Endometrial microvascular endothelial cells (primary cell): Measurements from ENCODE around the gene ASAP2. TPM values are rescaled to one million over a fixed set of nuclear protein-coding genes. Genes with fewer than 3 reads are reported as not detected.

Experiments
- in situ Hi-C: cut with HindIII; loops from 2 replicates; pipeline ENCODE4 v1.10.0; 2017; ENCODE audit warnings: low sequenced_read_pairs, low pct_unique_long_range_greater_than_20kb; ENCODE audit errors: inconsistent ontology term
- total RNA-seq: library from RNA; depleted of rRNA; stranded (reverse); fragments of >200 nt; gene quantifications from one replicate; pipeline ENCODE4 v1.2.3, GENCODE V29; 2015; ENCODE audit errors: inconsistent ontology term

The ASAP2 gene
- total RNA-seq, 1 donor from 2014 or later = 26.4 TPM

DNA sequence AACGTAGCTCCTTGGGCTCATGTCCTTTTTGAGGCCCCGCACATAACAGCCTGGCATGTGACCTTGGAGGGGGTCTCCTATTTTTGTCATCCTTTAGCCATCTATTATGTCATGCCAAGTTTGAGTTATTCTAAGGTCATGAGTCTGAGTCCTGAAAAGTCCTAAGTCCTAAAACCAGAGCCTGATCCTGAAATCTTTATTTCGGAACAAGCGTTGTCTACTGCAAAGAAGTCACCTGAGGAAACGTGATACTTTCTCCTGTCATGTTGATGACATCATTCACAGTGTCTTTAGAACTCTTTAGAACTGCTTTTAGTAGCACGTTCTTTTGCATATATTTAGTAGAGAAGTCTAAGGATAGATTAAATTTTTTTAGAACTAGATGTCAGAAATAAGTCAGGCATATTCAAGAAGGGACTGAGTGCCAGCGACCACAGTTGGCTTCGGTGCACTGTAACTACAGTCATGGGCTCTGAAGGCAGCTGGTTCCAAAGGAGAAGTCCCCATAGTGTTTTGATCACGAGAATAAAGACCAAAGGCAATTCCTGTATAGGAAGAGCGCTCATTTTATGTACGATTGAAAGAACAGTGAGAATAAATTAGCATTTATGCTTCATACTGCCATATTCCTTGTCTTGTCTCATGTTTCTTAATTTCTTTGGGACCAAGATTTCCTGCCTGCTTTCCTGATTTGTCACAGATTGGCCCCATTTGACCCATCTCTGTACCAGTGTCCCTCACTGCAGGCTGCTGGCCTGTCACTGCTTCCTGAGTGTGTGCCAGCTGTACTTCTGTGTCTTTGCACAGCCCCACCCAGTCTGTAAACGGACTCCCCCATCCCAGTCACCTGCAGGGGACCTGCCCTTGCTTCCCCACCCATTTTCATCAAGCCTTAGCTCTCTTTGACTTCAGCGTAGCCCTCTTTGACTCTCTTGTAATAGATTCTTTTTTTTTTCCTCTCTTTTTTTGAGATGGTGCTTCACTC is 75.8 kb downstream of the ASAP2 start:
- in situ Hi-C loops = no loop called here

DNA sequence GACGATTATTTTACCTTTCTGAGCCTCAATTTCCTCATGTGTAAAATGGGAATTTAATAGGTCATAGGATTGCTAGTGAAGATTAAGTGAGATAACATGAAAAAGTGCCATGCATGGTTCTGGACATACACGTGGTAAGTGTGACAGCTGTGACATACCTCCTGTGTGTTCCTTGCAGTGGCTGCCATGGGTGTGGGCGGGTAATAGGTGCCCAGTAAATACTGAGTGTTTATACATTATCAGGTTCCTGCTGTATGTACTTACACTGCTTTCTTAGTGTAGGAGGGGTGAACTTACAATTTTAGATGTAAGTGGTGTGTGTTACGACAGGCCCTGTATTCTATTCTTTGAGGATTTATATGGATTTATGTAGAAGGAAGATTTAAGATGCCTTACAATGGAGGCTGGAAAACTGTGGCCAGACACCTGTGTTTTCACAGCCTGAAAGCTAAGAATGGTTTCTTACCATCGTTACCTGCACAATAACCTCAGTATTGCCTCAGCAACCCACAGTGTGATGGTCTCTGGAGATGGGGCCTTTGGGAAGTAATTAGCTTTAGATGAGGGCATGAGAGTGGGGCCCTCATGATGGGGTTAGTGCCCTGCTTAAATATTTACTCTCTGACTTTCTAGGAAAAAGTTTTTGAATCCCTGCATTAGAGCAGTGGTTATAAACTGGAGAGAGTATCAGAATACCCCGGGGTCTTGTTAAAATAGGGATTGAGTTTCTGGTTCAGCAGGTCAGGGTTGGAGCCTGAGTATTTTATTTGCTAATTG is 78.1 kb downstream of the ASAP2 start:
- in situ Hi-C loops = no loop called here

DNA sequence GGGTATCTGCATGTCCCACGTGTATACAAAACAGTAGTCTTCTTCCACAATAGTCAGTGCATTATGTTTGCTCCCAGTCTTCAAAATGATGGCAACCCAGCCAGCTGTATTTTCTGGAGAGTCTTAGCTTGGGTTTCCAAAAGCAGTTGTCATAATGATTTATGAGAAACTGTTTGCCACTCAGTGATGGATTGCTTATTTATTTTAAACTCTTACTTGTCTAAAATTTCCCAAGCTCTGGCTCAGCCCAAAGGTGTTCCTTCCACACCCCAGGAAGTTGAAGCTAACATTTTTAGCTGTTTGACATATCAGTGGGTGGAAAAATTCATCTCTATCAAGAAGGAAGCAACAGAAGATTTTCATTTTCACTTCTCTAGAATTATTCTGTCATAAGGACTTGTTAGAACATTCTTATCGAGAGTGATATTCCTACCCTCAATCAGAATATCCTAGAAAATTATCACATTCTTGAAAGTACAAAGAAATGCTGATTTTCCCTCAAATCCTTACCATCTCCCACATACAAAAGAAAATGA is 78.8 kb downstream of the ASAP2 start:
- in situ Hi-C loops = no loop called here

DNA sequence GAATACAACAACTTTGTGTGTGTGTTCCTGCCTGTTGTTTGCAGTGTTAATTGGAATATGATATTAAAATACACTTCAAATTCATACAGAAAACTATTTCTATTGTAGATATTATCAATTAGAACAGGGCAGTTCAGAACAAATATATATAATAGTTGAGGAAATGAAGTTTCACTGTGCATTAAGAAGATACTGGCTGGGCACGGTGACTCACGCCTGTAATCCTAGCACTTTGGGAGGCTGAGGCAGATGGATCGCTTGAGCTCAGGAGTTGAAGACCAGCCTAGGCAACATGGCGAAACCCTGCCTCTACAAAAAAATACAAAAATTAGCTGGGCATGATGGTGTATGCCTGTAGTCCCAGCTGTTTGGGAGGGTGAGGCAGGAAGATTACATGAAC is 79.3 kb downstream of the ASAP2 start:
- in situ Hi-C loops = no loop called here

DNA sequence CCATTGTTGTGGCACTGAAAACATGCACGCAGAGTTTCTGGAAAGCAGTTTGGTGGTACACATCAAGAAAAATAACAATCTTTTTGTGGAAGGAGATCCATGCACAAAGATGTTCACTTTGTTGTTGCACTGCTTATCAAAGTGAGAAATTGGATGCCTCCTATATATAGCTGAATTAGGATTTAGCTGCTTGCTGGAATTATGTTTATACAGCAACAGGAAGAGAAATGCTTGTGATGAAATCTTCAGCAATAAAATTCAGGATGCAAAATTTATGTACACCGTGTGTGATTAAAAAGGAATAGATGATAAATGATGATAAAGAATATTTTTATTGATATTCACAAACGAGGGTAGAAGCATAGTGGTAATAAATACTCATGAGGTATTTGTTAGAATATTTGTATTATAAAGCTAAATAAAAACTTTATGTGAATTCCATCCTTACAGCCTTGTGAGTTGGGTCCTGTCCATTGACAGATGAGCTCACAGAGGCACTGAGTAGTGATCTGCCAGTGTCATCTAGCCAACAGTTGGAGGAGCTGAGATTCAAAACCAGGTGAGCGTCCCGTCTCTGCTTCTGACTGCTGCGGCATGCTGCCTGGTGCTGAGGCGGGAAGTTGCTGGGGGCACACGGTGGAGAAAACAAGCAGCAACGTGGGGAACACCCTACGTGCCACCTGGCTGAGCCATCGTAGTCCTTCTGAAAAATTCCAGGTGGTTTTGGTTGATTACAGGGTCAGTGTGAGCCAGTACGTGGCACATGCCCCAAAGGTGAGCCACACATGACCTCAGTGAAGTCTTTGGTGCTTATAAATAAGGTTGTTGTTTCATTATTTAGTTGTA is 80.2 kb downstream of the ASAP2 start:
- in situ Hi-C loops = no loop called here

DNA sequence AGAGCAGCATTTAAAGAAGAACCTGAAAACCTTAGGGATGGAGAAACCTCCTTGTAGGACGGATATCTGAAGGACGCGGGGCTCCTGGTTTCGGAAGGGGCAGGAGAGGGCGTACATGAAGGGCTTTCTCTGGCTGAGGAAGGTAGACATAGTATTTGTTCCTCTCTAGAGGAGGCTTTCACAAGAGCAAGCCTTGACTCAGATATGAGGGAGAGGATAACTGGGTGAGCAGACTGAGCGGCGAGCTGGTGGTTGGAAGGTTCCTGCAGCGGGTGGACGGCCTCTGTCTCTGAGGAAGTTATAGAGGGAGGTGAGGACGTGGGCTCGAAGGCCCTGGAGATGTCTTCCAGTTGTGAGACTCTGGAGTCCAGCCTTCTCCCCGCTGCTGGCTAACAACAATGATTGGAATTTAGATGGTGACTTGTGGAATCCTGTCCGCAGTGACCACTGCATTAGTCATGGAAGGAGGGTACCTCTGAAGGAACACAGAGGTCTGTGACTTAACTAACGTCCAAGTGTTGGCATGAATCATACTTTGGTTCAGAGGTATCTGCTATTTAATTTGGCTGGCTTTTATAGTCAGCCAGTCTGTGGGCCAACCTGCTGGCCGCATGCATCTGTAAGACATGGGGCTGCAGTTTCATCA is 80.9 kb downstream of the ASAP2 start:
- in situ Hi-C loops = no loop called here

DNA sequence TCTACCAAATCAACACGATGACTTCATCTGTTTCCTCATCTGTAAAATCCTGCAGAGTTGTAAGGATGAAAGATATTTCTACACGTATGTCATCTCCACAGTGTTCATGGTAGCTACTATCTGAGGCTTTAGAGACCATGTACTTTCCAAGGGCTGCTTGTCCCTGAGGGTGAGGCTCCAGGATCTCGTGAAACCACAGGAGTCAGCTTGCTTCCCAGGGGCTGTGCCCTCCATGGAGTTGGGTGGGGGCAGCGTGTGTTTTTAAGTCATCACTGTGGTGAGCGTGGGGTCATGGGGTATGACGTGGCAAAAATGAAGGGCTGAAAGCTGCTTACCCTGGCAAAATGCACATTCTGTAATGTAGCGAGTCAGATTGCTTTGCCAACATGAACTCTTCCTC is 81.6 kb downstream of the ASAP2 start:
- in situ Hi-C loops = no loop called here

DNA sequence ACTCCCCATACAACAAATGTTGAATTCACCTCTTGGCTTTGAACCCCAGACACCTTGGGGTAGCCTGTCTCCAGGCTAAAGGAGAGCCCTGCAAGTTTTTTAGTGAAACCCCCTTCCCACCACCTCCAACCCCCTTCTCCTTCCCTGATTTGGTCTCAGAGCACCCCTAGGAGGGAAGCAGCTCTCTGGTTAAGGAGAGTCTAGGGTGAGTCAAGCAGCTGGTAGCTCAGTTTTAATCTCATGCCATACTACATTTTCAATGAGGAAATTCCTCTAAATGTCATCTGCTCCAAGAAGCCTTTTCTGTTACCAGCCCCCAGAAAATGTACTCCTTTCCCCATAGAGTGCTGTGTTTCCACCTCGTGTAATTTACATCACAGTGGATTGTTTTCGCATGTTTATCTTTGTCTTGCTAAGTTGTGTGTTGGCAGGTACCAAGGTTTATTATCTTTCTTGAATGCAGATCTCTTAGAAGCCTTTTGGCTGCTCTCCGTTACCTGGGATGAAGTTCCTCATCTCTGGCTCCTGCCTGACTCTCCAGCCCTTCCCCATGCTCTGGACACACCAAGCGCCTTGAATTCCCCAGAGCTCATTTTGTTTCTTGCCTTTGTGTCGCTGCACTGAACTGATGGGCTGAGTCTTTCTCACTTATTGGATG is 82.2 kb downstream of the ASAP2 start:
- in situ Hi-C loops = no loop called here

DNA sequence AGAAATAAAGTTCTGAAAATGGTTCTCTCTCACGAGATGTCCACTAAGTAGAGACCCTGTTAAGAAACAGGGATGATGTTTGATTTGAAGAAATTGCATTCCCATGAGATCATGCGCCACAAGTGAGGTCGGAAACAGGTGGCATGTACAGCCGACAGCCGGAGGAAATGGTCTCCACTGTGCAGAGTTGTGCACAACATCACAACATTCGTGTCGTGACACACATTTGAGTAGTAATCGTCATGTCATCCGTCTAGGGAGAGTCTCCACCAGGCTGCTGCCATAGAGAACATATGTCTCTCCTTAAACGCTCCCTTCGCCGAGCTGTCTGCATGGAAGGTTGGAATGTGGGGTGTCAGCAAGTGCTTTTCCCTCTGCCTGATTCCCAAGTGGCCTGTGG is 84.7 kb downstream of the ASAP2 start:
- in situ Hi-C loops = no loop called here

DNA sequence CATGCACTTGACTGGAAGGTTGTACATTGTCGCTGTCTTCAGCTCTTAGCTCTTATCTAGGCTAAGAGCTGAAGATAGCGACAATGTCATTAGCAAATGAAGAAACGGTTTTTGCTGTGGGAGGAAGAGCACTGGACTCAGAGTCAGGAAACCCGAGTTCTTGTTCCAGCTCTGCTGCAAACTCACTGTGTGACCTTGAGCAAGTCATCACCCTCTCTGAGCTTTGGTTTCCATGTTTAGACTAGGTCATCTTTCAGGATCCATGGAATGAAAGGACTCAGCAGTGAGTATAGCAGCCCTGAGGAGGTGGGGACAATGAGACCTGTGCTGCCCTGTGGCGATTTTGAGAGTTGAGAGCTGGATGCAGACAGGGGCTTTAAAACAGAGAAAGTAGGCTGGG is 85.3 kb downstream of the ASAP2 start:
- in situ Hi-C loops = no loop called here

DNA sequence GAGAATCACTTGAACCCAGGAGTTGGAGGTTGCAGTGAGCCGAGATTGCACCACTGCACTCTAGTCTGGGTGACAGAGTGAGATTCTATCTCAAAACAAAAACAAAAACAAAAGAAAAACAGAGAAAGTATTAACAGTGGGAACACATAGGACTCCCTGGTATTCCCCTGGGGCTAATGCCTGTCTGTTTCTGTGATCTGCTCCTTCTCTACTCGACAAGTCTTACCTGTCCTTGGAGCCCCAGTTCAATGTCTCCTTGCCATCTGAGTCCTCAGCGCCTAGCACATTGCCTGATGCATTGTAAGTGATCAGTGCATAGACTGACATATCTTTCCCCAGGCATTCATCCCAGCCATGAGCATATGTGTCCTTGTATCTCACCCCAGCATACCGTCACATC is 85.8 kb downstream of the ASAP2 start:
- in situ Hi-C loops = no loop called here

DNA sequence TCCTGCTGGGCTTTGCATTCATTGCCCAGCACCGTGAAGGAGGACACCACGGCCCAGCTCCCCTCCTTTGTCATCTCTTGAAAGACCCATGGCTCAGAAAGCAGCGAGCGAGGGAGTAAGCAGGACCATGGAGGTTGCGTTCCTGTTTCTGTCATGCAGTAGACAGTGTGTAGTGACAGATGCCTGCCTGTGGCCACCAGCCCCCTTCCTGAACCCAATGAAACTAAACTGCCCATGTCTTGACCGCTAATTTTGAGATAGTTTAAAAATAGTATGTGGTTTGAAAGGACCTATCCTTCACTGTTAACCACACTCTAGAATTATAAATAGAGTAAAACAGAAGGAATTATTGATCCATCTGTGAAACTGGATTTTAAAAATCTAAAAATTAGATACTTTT is 88.2 kb downstream of the ASAP2 start:
- in situ Hi-C loops = no loop called here

DNA sequence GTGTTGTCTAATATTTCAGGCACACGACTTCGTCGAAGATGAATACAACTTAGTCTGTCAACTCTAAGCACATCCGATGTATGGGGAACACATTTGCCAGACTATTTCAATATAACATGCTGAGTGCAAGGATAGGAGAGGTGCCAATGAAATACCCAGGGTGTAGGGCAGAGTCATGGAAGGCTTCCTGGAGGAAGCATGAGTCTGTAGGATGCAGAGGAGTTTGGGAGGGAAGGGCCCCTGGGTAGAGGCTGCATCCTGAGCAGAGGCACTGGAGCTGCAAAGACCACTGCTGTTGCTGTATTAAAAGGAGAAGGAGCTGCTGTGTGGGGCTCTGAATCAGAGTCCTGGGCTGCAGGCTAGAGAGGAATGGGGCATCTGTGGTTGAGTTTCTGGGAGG is 89.9 kb downstream of the ASAP2 start:
- in situ Hi-C loops = no loop called here

DNA sequence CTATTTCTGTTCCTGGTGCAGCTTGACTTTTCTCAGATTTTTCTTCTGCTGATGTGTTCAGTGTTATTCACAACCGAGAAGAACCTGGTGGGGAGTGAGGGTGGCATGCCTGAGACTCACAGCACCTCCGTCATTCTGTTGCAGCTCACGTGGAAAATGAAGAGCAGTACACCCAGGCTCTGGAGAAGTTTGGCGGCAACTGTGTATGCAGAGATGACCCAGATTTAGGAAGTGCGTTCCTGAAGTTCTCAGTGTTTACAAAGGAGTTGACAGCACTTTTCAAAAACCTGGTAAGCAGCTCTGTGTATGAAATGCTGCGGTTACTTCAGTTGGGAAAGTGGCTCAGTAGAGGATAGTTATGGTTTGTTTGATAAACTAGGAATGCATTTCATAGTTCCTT is 90.5 kb downstream of the ASAP2 start:
- in situ Hi-C loops = no loop called here

DNA sequence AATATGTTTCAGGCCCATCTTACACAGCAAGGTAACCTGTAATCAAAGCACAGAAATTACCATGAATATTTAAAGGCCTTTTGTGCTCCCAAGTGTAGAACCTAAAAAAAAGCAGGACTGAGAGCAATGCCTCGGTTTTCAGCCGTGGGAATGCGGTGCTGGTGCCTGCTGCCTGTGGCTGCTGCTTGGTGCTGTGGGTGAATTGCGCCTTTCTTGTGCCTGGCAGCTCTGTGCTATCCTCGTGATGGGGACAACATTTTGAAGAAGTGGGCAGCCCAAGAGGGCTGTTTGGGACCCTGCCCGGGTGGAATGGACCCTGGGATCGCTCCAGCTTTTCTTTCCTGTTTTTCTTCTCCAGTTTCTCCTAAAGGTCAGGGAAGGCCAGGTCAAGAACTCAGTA is 91.2 kb downstream of the ASAP2 start:
- in situ Hi-C loops = no loop called here

DNA sequence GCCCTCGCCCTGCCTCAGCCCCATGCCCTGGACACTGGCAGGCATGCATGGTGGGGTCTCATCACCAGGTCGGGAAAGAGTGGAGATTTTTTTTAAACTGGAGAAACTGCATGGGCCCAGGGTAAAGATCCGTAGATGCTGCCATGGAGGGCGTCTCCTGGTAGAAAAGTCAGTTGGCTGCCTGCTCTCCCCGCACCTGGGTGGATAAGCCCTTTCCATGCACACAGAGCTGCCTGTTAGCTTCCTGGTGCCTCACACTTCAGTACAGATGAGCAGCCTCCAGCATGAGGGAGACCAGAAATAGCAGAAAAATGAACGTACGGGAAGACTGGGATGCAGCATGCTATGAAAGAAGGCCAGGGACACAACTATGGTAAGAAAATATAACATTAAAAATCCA is 92.0 kb downstream of the ASAP2 start:
- in situ Hi-C loops = no loop called here

DNA sequence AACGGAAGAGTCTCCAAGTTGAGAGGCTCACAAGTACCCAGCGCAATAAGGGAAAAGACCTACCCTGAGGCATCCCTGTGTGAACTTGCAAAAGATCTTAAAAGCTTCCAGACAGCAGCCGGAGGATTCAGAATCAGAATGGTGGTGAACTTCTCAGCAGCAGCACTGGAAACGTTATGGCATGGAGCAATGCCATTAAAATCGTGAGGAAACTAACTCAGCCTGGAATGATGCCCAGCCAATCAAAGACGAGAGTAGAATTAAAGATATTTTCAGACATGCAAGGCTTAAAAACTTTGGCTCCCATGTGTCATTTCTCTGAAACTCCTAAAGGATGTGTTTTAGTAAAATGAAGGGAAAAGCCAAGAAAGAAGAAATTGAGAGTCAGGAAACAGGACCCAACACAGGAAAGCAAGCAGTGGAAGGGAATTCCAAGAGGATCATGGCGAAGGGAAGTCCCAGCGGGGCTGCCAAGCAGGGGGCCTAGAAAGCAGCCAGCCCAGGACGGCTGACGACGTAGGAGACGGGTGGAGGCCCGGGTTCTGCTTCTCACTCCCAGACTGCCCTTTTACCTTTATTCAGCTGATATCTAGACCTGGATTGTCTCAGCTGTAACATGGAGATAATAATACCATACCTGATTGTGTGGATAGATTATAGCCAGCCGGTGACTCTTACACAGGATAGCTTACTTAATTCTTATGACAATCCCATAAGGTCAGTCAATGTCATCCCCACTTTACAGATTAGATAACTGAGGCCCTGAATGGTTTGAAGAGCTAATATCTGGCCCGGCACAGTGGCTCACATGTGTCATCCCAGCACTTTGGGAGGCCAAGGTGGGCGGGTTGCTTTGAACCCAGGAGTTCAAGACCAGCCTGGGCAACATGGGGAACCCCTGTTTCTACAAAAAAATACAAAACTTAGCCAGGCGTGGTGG is 92.8 kb downstream of the ASAP2 start:
- in situ Hi-C loops = no loop called here
